GM18907 (cell line): ENCODE results near the gene MRPL32.

Experiments
- ATAC-seq: cut with Tn5 transposase; IDR thresholded peaks from one replicate; pipeline ENCODE4 v1.9.1; 2021; ENCODE audit warnings: mild to moderate bottlenecking, moderate library complexity; ENCODE audit not compliant: unreplicated experiment

The MRPL32 gene

DNA sequence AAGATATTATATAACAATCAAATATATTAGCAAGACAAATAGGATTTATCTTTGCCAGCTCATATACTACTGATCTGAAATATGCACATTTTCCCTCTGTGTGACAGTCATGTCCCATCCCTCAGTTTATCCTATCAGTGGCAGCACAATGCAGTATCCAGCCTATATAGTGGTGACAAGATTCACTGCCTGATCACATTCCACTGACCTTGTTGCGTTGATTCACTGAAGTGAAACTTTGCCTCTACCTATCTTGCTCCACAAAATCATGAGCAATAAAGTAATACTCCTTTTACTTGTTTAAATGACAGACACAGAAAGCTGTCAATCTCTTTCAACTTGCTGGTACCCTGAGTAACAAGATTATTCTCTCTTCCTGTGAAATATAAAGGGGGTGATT lies 6.5 kb upstream of the MRPL32 start:
- no peak for ATAC-seq

DNA sequence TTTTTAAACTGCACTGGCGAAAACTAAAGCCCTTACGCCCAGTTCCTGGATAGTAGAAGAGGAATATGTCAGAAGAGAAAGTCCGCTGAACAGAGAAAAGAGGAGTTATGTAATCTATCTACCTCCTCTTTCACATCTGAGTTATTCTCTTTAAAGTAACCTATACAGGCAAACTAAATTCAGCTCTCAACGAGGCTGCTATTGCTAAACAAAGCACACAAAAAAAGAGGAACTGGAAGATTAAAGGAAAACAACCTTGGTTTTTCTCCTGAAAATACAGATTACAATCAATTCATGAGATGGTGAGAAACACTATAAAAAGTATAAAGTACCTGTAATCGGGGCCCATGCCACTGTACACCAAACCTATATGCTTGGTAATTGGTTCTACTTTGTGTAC lies 6.0 kb upstream of the MRPL32 start:
- no peak for ATAC-seq

DNA sequence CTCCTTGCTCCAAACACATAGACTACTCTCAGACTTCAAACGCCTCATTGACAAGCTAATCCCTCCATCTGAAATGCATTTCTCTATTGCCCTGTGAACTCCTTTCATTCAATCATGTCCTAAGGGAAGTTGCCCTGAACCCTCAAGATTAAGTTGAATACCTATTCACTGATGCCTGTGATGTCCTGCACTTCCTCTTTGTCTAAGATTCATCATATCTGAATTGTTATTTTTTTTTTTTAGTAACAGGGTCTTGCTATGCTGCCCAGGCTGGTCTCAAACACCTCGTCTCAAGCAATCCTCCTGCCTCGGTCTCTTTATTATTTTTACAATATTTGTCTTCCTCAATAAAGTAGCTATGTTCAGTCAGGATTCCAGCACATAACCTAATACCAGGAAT lies 3.4 kb upstream of the MRPL32 start:
- no peak for ATAC-seq

DNA sequence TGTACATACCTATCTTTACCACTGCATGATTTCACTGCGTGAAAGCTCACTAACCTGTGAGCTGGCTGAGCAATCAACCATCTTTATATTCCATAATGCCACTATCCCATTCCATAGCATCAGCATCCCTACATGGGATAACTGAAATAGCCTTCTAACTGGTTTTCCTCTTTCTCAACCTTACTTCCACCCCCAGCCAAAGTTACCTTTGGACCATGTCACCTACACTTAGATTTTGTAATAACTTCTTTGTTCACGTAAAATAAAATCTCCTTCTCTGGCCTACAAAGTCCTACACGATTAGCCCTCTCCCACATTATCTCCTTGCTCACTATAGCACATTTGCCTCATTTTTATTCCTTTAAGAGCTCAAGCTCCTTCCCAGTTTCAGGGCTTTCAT lies 2.7 kb upstream of the MRPL32 start:
- no peak for ATAC-seq

DNA sequence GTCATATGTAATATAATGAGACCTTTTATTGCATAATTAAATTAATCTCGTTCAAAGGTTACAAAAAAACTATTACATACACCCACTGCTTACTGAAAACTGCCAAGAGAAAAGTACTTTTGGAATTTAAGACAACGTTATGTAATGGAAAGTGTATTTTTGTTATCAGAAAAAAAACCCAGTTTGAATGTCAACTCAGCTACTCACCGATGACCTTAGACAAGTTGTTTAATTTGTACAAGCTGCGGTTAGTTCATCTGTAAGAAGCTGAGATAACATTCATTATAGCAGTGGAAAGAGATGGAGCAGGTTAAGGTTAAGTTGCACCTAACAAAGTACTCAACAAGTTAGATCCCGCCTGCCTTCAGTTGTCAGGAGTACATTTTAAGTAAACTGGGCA lies 1.3 kb upstream of the MRPL32 start:
- no peak for ATAC-seq

DNA sequence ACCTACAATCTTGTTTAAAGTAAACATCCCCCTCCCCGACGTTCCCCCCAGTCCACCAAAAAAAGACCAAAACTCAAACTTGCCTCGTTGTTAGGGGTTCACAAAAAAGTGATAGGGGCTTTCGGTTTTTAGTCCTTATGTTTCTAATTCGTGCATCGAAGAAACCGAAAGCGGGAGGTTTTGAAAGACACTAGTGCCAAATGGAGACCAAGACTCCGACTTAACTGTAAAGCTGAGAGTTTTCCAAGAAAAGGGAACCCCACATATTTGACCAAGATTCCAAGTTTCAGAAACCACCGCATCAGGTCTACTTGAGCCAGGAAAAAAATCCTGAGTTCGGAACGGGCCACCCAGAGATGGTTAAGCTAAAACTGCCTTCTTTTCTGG lies 736 bp upstream of the MRPL32 start:
- ATAC-seq: no peak

DNA sequence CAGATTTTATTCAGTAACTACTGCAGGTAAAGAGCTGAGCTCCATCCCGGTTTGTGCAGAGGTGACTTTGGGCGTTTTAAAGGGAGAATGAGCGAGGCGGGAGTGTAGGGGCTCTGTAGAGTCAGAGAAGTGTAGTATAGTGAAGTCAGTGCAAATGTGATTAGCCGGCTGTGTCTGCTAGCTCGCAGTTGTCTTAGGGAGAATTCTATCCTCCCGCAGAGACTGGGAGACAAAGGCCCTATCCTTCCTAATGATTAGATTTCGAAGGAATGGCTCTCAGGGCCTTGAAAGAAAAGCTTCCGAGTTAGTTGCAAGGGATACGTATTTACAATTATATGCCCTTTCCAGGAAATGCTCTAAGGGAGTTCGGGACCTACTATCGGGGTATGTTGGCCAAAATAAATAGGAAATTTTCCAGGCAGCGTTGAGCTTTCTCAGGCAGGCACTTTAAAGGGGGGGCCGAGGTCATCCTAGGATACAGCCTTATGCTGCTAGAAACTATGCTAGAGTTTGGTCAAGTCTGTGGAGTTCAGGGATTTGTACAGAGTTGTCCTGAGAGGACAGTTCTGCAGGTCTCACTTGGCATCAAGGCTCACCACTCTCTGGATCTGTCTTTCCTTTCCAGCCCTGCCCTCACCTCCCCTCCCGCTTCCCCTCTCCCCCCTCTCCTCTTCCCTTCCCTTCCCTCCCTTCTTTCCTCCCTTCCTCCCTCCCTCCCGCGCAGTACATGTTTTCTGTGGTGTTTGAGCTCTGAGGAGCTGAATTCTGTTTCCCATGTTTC lies 825 bp downstream of the MRPL32 start:
- ATAC-seq: peak; percentile 19

DNA sequence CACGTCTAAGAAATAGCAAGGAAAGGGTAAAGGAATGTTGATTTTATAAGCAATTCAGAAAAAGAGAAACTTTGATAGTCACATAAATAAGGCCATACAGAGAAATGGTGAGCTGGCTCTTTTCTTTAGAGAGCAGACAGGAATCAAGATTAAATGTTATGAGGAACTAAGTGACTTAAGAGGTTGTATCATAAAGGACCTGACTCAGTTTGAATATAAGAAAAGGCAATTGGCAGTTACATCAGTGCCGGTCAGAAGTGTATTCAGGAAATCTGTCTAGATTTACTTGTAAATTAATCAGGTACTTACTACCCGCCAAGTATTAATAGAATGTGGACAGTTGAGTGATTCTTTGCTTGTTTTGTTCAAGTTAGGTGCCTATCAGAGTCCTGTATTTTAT lies 2.1 kb downstream of the MRPL32 start:
- no peak for ATAC-seq

DNA sequence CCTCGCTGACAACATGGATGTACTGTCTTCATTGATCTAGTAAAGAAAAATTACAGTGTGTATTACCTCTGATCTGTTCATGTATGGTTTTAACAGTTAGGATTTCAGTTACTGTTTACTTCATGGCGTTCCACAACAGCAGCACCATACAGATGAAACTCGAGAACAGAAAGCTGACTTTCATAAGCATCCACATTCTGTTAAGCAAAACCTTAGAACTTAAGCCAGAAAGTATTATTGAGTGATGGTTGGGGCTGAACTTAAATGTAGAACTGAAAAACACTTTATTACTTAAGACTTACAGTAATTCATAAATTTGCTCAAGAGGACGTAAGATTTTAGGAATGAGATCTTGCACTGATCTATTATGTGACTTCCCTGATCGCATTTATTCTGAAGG lies 3.7 kb downstream of the MRPL32 start:
- ATAC-seq: no peak

DNA sequence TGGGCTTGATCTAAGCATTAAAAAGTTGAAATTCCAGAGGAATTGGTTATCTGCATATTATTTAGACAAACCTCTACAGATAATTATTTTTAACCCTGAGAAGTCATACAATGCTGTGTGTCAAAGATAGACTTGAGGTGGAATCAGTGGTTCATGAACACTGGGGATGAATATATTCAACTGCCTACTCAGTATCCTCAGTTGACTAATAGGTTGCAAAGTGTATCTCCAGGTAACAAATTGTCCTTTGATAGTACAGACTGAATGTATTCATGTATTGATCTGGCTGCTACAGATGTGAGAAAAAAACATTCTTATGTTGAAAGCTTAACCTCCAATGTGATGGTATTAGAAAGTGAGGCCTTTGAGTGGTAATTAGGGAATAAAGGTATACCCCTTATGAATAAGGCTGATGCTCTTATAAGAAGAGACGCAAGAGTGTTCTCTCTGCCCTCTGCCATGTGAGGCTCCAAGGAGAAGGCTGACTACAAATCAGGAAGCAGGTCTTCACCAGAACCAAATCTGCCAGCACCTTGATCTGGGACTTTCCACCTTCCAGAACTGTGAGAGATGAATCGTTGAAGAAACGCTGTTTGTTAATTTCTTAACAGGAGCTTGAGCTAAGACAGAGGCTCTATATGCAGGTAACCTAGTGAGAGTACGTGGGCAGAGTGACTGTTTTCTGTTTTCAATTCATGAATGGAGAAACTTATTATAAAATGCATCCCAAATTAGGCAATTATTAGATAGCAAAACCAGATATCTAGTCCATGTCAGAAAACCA lies 7.5 kb downstream of the MRPL32 start:
- ATAC-seq: peak; percentile 37

DNA sequence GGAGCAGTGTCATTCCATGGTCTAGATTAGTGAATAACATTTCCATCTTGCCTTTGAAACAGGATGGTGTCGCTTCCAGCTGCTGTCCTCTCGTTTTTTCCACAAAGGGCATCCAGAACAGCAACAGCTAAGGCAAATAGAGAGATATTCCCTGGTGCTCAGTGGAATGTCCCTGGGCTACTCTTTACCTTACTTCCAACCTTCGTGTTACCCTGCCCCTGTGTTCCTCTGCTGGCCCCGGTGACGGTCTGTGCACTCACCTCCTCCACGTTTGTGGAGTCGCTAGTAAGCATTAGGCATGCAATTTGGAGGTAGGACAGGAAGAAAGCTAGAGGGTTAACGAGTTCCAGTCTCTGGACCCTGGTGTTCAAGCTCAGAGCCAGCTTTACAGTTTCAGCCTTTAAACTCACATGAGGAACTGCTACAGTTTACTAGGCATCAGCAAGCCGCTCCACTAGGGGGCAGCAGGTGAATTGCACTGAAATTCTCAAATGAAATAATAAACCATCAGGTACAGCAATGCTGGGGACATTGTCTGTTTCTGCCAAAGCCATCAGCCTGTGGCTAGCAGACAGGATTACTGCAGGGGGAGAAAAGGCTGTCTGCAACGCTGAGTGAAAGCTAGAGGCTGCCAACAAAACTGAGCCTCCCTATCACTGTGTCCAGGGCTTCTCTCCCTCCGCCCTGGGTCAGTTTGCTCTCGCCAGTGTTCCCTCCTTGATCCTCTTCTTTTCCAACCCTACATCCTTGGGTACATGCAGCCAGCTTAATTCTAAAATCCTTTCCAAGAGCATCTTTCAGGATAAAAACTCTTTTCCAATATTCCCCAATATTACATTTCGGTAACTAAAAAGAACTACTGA lies 9.0 kb downstream of the MRPL32 start:
- peak; percentile 70 for ATAC-seq

DNA sequence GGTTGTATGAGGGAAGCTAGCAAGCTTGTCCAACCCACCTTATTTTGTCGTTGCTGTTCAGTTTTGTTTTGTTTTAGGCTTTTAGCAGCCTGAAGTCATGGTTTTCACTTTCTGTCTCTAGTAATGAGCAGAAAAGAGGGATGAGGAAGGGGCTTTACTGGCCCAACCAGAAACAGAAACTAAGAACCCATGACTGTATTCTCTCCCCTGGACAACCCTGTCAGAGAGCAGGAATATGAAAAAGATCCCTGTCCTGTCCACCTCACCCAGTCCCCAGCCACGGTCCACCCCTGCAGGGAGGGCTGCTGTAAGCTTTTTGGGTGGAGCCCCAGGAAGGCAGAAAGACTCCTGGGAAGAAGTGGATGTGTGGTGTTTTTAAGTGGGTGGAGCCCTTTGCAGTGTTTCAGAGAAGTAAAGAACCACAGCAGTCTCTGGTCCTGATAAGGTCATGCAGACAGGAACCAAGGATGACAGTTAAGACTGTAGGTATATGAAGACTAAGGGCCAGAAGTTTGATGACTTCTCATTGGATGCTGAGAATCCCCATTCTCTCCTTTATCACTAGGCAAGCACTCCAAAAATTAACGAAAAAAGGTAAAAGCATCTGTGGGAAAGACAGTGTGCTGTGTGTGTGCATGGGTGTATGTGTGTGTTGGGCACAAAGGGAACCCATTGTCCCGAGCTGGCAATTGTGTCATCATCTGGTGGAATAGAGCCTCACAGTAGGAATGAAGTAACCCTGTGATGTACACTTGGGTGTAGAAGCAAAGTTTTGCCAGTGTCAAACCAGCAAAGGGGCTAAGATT lies 13.8 kb downstream of the MRPL32 start:
- ATAC-seq: peak; percentile 70

DNA sequence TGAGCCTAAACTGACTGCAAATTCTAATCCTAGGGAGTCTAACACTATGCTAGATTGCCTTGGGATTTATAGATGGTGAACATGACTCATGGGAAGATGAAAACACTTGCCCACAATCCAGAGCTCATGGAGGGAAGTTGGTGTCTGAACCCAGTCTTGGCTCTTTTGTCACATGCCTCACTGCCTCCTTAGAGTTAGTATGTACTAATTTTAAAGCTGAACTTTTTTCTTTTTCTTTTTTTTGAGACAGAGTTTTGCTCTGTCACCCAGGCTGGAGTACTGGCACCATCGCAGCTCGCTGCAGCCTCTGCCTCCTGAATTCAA lies 14.4 kb downstream of the MRPL32 start:
- no peak for ATAC-seq

DNA sequence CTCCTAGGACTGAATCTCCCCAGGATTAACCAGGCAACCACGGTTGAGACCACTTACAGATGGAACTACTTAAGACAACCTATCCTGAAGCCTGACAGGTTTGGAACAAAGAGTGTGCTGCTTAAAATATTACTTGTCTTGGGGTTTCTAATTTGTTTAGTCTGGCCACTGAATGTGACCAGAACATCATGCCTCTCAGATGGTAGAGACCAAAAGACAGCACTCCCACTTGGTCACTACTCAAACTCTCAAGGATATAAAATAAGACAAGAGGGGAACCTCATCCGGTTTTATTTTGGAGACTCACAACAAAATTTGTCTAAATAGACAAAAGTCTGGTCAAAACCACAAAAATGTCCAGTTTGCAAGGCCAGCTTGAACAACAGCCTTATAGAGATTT lies 15.3 kb downstream of the MRPL32 start:
- ATAC-seq: no peak

DNA sequence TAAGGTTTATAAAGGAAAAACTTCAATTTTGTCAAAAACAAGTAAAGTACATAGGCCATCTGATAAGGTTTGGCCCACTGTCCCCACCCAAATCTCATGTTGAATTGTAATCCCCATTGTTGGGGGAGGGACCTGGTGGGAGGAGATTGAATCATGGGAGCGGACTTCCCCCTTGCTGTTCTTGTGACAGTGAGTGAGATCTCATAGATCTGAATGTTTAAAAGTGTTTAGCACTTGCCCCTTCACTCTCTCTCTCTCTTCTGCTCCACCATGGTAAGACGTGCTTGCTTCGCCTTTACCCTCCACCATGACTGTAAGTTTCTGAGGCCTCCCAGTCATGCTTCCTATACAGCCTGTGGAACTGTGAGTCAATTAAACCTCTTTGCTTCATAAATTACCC lies 18.2 kb downstream of the MRPL32 start:
- no peak for ATAC-seq

DNA sequence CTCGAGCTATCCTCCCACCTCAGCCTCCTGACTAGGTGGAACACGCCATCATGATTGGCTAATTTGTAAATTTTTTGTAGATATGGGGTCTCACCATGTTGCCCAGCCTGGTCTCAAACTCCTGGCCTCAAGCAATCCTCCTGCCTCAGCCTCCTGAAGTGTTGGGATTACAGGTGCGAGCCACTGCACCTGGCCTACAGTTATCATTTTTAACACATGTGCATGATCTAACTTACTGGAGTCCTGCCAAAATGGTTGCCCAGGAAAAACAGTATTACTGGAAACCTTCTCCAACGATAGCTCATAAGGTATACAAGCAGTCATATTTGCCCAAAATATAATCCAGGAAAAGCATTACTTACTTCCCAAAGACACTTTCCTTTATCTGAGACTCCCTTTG lies 20.2 kb downstream of the MRPL32 start:
- no peak for ATAC-seq

DNA sequence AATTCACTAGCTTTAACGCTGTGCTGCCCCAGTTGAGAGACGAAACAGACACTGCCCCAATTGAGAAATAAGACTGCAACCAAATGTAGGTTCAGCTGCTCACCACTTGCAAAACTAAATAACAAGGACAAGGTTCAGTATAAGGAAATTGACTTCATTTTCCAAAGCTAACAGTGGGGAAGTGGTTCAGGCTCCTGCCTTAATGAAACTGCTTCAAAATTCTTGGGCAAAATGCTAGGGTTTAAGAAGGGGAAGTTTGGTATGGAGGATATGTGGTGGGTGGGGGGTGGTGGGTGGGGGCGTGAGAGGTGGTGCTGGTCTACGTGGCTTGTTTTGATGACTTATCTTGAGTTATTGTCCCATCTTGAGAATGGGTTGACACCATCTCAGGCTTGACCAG lies 21.8 kb downstream of the MRPL32 start:
- no peak for ATAC-seq

DNA sequence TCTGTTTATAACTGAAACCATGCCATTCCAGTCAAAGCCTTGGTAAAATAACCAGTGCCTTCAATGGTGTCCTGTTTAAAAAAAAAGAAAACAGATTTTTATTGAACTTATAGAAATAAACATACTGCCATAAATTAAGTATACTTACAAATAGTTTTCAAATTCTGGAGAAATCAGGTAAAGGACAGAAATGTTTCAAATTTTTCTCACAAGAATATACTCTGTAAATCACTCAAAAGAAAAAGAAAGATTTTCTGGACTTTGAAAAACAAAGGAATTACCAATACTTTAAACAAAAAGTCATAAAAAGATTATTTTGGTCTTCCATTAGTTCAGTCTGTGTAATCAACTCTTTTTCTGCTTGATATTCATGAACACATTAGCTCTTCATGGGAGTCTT lies 23.9 kb downstream of the MRPL32 start:
- ATAC-seq: no peak

DNA sequence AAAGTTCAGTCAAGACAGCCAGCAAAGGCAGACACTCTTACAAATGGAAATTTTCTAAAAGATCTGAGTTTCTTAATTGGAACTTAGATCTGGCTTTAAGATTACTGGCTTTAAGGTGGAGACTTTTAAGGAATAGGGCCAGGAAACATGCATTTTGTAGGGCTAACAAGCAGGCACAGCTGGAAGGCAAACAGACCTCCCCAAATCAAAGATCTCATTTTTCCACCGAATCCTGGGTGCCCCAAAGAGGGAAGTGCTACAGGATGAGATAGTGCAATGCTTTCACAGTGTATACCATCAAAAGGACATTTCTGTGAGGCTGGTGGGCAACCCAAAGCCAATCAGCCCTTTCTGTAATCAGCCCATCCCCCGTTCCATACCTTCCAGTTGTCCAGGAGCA lies 27.4 kb downstream of the MRPL32 start:
- ATAC-seq: no peak

DNA sequence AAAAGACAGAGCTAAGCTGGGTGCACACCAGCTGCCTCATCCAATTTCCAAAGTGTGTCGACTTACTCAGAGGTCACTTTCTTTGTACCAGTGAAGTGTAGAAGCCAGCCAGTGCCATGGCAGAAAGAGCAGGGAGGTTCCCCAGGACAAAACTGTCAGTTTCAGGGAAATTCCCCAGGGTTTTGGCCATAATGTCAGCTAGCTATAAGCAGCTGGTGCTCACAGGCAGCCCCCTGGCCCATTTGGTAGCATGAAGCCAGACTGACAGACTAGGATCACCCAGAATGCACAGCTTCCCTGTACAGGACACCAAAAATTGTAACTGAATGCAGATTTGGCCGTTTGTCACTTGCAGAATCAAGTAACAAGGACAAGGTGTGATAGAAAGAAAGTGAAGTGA lies 28.6 kb downstream of the MRPL32 start:
- ATAC-seq: peak; percentile 73

DNA sequence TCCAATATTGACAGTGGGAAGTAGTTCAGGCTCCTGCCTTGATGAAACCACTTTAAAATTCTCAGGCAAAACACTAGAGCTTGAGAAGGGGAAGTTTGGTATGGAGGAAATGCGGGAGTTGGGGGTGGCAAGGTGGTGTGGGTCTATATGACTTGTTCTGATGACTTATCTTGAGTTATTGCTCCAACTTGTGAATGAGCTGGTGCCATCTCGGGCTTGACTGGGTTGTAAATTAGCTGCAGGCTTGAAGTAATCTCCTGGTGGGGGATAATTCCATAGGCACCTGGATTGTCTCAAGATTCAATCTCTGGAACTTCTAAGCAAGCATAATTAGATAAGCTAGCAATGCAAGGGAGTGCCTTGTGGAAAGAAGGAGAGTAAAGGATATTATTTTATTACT lies 29.0 kb downstream of the MRPL32 start:
- no peak for ATAC-seq
